Activated T-cell treated with anti-CD3 and anti-CD28 coated beads for 24 hours (primary cell): ENCODE results near the gene CTDSP2.
"Not testable (repeated sequence)": the region's sequence is repeated elsewhere in the genome, so short reads cannot be mapped to it uniquely, and the experiment has no call there.

ENCODE experiments used
- DNase-seq: peaks from one replicate; pipeline ENCODE4 v3.0.0-alpha.2; 2020; ENCODE audit warnings: low read depth

The CTDSP2 gene

GRCh38 chr12:57834086-57834876, 12.2 kb downstream of the CTDSP2 start:
- DNase-seq, result no peak

GRCh38 chr12:57833672-57834071, 12.9 kb downstream of the CTDSP2 start:
- no peak for DNase-seq

DNA sequence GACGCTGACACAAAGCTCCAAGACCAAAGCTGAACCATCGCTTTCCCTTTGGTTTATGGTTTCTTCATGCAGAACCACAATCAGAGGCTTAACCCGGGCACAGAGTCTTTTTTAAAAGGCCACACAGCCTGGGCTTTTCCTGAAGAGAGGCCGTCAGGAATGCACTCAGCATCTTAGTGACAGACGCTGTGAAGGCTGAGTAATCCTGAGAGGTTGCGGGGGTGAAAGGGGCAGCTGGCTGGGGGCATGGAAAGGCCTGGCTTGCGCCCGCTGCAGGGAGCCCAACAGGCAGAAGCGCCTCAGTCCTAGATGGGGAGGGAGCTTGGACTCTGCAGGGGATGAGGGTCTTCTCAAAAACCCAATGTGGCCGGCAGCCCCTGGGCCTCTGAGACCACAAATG, 13.6 kb downstream of the CTDSP2 start:
- no peak for DNase-seq

DNA sequence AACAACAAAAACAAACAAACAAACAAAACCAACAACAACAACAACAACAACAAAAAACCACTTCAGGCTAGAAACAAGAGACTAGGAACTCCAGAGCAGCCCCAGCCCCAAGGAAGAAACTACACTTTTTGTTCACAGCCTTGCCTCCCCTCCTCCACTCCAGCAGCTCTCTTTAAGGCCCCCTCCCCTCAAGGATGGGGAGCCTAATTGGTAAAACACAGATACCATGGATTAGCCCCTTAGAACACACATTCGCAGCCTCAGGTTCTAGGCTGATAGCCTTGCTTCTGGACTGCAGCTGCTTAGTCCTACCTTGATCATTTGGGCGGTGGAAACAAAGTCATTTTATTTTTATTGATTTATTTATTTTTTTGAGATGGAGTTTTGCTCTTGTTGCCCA, 16.1 kb downstream of the CTDSP2 start:
- DNase-seq, result no peak

DNA sequence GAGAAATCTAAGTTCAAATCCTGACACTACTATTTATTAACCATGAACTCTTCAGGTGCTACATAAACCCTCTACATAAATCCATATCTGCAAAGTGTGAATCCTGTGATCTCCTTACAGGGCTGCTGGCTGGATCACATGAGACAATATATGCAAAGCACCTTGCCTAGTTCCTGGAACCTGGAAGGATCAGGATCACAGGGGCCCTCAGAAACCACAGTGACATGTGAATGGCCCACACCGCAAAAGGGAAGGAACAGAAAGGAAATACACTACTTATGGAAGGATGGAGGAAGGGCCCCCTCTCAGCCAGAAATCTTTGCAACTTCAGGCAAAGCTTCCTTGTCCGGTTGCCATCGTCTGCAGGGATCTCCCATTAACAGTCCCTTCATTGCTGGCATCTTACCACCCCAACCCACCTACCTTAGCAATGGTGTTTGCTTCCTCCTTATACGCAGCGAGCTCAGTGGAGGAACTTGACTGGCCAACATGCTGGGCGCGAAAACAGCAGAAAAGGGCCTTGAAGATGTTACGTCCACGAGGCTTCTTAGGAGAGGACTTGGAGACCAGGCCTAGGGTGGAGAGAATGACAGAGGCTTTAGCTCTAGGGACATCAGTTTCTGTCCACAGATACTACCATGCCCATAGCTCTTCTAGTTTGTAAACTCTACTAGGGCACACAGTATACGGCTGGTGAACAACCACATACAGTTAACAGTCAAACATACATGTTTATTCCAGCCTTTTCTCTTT, 17.3 kb downstream of the CTDSP2 start:
- DNase-seq, result no peak

- DNase-seq, result no peak
Observed at GRCh38 chr12:57826966-57827365, 19.6 kb downstream of the CTDSP2 start.

- DNase-seq, result no peak
Observed at GRCh38 chr12:57826400-57826799, 20.1 kb downstream of the CTDSP2 start.

DNA sequence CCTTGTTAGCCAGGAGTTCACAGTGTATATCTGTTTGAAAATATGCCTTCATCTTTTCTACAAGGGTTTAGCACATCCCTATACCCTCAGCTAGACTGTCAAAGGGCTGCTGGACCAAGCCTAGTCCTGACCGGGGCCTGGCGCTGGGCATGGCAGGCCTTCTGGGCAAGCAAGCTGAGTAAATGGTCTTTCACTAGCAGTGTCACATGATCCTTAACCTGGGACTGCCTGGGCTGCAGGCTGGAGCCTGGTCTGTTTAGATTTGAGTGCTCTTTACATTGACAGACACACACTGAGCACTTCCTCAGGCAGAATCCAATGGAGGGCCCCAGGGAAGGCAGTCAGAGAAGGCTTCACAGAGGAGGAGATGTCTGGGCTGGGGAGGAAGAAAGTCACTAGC, 21.1 kb downstream of the CTDSP2 start:
- DNase-seq, result no peak

- no peak for DNase-seq
Observed at GRCh38 chr12:57823908-57824640, 22.5 kb downstream of the CTDSP2 start.

- DNase-seq, result no peak
Observed at GRCh38 chr12:57823131-57823907, 23.2 kb downstream of the CTDSP2 start.

DNA sequence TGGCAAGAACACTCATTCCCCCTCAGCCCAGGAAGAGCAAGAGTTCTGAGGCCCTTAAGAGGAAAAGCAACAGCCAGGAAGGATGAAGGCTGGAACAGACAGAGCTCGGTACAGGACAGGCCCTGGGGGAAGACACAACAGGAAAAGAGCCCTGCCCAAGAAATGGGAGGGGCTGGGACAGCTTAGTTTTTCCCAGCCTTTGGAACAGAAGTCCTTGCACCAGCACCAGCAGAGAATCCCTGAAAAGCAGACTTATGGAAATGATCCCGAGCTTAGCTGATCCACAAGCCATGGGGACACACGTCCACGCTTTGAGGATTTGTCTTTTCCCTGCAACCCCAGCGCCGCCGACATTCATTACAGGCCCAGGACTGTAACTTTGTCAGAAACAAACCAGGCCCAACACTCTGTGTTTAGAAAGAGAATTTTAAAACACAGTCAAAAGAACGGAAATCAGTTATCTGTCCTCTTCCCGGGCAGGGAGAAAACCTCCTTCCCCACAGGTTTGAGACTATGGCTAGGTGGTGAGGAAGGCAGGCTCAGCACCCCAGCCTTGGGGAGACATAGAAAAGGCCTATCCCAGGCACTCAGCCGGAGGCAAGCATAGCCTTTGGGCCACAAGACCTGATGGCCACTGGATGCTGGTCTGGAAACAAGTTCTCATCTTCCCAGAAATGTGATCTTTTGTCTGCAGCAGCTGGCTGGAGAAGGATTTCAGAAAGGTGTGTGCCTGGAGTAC, 24.0 kb downstream of the CTDSP2 start:
- no peak for DNase-seq

DNA sequence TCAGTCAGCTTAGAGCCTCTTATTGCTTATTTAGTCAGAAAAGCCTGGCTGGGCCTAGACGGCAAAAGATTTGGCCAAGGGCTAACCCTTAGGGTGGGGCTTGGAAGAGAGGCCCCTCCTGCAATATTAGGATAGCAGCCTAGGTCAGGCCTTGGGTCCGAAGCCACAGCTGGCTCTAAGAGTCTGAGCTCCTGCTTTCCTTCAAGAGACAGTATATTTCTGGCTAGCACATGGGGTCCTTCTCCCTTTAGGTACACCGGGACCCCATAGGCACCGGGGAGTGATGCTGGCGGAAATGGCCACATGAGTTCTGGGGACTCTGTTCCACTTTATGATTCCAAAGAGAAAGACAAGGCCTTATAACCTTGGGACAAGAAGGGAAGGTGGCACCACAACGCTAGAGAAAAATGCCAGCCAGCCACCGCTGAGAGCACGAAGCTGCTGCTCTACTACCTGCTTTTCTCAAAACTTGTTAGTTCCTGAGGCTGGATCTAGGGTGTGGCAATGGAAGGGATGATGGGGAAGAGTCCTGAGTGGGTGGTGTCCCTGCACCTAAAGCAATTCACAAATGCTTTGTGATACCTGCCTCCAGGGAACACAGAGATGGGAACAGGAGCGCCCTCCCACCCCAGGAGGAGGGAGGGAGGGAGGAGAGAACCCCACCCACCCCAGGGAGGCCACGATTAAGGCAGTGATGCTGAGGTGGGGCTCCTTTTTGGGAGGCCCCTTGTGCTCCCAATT, 24.9 kb downstream of the CTDSP2 start:
- no peak for DNase-seq

GRCh38 chr12:57821015-57821414, 25.5 kb downstream of the CTDSP2 start:
- DNase-seq, result not testable (repeated sequence)

DNA sequence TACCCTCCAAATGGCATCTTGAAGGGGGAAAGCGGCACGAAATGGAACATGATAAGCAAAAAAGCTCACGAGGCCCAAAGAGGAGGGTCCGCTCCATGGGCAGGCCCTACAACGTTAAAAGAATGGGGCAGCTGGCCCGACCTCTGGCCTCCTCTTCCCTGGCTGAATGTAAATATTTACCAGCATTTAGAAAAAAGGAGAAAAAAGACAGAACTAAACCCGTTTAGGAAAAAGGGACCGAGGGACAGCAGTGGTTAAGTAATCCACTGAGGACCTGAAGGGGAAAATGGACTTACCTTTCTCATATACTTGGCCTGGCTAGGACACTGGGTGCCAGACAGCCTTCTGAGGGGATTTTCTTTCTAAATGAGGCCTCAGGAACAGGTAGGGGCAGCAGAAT, 26.4 kb downstream of the CTDSP2 start:
- not testable (repeated sequence) for DNase-seq

DNA sequence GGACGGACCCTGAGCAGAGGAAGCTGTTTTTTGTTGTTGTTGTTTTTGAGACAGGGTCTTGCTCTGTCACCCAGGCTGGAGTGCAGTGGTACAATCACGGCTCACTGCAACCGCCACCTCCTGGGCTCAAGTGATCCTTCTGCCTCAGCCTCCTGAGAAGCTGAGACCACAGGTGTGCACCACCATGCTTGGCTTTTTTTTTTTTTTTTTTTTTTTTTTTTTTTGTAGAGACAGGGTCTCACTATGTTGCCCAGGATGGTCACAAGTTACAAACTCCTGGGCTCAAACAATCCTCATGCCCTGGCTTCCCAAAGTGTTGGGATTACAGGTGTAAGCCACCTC, 28.6 kb downstream of the CTDSP2 start:
- not testable (repeated sequence) for DNase-seq

DNA sequence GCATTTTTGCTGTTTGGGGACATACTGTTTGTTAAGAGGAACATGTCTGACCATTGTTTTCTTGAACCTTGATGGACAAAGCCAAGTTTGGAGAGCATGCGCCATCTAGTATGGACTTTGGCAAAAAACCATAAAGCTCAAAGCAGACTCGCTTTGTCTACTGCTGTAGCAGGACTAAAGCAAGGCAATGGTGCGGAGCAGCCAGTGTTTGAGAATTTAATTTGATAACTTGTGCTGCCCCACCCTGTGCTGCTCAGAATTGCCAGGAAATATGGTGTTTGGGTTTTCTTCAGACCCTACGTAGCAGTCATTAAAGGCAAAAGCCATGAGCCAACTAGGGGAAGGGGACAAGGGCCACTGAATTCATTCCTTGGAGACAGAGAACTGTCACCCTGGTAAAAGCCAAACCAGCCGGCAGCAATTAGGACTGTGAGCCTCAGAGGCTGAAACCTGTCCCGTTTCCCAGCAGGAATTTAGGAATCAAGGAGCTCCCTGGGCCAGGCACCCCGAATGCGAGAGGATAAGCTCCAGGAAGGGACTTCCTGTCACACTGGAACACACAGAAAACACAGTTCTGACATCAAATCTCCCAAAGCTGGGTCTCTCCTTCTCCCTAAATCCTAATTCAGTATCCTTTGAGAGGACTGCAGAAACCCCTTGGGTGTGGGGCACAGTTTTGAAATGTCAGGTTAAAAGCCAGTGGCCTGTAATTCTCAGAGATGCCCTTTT, 29.1 kb downstream of the CTDSP2 start:
- DNase-seq, result no peak

- DNase-seq, result no peak
Observed at GRCh38 chr12:57816855-57817151, 29.7 kb downstream of the CTDSP2 start.

DNA sequence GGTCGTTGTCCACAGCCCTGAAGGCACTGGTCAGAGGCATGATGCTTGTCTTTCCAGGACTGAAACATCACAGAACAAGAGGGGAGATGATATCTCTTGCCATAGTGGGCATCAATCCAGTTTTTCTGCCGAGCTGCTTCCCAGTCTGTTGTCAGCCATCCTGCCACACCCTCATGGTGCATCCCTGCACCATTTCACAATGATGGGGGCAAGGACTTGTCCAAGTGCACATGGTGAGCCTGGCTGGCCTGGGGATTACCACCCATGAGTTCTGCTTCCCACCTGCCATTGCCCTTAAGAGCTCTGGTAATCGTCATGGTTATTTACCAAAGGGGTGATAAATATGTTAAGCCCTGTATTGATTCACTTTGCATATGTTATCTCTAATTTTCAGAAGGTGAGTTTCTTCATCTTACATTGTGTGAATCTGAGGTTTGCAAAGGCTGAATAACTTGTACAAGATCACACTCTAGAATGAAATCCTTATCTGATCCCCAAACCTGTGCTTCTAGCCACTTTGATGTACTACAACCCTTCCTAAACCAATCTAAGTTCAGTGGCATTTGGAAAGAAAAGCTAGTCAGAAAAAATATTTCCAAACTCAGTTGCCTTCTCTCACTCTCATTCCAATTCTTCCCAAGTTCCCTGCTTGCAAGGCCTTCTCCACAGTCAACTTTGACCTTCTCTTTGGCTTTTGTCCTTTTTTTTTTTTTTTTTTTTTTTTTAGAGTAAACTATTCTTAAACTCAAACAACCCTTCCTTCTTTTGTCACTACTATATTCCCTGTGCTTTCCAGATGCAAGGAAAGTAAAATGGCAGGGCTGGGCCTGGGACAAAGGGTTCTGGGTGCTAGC, 30.3 kb downstream of the CTDSP2 start:
- no peak for DNase-seq
